H1 (cell line): ENCODE measurements around the gene NEU4. TPM values are rescaled to one million over a fixed set of nuclear protein-coding genes. Genes with fewer than 3 reads are reported as not detected.
A peak's percentile ranks its signal among the peaks of the same experiment; 100 is the strongest.

Experiments used
- CTCF ChIA-PET: fragments of 300-600 bp; sonication (Branson Sonifier 250); formaldehyde crosslinking; loops from one replicate; lab custom pipeline; 2021; ENCODE audit not compliant: partially characterized antibody; lab: Charles Lee
- POLR2A ChIA-PET: fragments of 300-600 bp; sonication (Branson Sonifier 250); formaldehyde crosslinking; loops from one replicate; lab custom pipeline; 2021; ENCODE audit warnings: inconsistent platforms; ENCODE audit not compliant: partially characterized antibody; lab: Charles Lee
- DNase-seq, 2 experiments: peaks; one replicate each; pipeline versions ENCODE4 v3.0.0 to v3.0.0-alpha.2; 2010 to 2022; ENCODE audit warnings: low spot score in 2 of 2, low read depth in 1 of 2, mixed read lengths in 1 of 2
- FAIRE-seq: peaks from 2 replicates; lab custom pipeline; 2011; peaks lifted over from hg19 to GRCh38; lab: Jason Lieb, UNC
- H2AFZ ChIP-seq: 2 replicates; pipeline ENCODE4 v1.8.1; 2012; ENCODE audit warnings: low read length, inconsistent platforms
- H2AK5ac ChIP-seq: 2 replicates; pipeline ENCODE4 v1.6.1; 2013; ENCODE audit warnings: low read depth, low read length
- H2BK120ac ChIP-seq: replicated peaks from 2 replicates; pipeline ENCODE3; 2013; ENCODE audit warnings: low read depth, low read length, inconsistent platforms
- H2BK12ac ChIP-seq: 2 replicates; pipeline ENCODE4 v1.6.1; 2013; ENCODE audit warnings: low read depth, low read length
- H2BK15ac ChIP-seq: 2 replicates; pipeline ENCODE4 v1.6.1; 2013; ENCODE audit warnings: low read length
- H2BK20ac ChIP-seq: 2 replicates; pipeline ENCODE4 v1.6.1; 2013; ENCODE audit warnings: low read length
- H2BK5ac ChIP-seq: 2 replicates; pipeline ENCODE4 v1.6.1; 2013; ENCODE audit warnings: low read depth, low read length
- H3K14ac ChIP-seq: 2 replicates; pipeline ENCODE4 v1.6.1; 2013; ENCODE audit warnings: inconsistent platforms; ENCODE audit not compliant: insufficient read length
- H3K18ac ChIP-seq: 2 replicates; pipeline ENCODE4 v1.6.1; 2013; ENCODE audit warnings: low read length; ENCODE audit errors: extremely low read depth
- H3K23ac ChIP-seq: 2 replicates; pipeline ENCODE4 v1.6.1; 2013; ENCODE audit warnings: inconsistent platforms; ENCODE audit not compliant: insufficient read length
- H3K23me2 ChIP-seq: 2 replicates; pipeline ENCODE4 v1.6.1; 2013; ENCODE audit warnings: low read depth, low read length
- H3K27ac ChIP-seq: 2 replicates; pipeline ENCODE4 v1.6.1; 2011; ENCODE audit warnings: low read depth, low read length, inconsistent platforms
- H3K27me3 ChIP-seq, 4 experiments: replicated peaks in 1 of 4; 1 replicate in 1 of 4; 2 replicates in 3 of 4; pipeline versions ENCODE4 v1.6.1 to v1.8.1; 2011 to 2013; ENCODE audit warnings: low read length in 3 of 4, mild to moderate bottlenecking in 3 of 4, inconsistent platforms in 2 of 4, mixed read lengths in 2 of 4, moderate library complexity in 1 of 4; ENCODE audit not compliant: control insufficient read depth in 3 of 4, insufficient read depth in 3 of 4; ENCODE audit errors: extremely low read depth in 1 of 4
- H3K36me3 ChIP-seq, 4 experiments: 2 replicates each; pipeline versions ENCODE4 v1.6.1 to v1.8.1; 2011 to 2013; ENCODE audit warnings: mild to moderate bottlenecking in 4 of 4, low read length in 3 of 4, moderate library complexity in 2 of 4, control low read depth in 1 of 4, inconsistent platforms in 1 of 4; ENCODE audit not compliant: insufficient read depth in 4 of 4, control insufficient read depth in 2 of 4
- H3K4ac ChIP-seq: replicated peaks from 2 replicates; pipeline ENCODE3; 2013; ENCODE audit warnings: low read length, low read depth, mixed read lengths, inconsistent platforms; ENCODE audit not compliant: insufficient read length
- H3K4me1 ChIP-seq, 4 experiments: replicated peaks in 1 of 4; 1 replicate in 1 of 4; 2 replicates in 3 of 4; pipeline versions ENCODE4 v1.6.1 to v1.8.1; 2011 to 2013; ENCODE audit warnings: low read length in 3 of 4, inconsistent platforms in 2 of 4, mixed read lengths in 1 of 4; ENCODE audit not compliant: insufficient read depth in 4 of 4, control insufficient read depth in 3 of 4
- H3K4me2 ChIP-seq, 2 experiments: 2 replicates each; pipeline versions ENCODE4 v1.6.1 to v1.8.1; 2011 to 2013; ENCODE audit warnings: low read depth in 2 of 2, low read length in 2 of 2, control low read depth in 1 of 2, inconsistent platforms in 1 of 2, mild to moderate bottlenecking in 1 of 2; ENCODE audit not compliant: insufficient read depth in 1 of 2
- H3K4me3 ChIP-seq, 4 experiments: fragments of 200-600, 300-600 bp in 1 of 4; sonication (generic), shearing (Covaris generic), sonication (Bioruptor Twin) in 1 of 4; 2 replicates each; pipeline versions ENCODE4 v1.5.1 to v1.8.1; 2011 to 2016; ENCODE audit warnings: low read length in 4 of 4, low read depth in 3 of 4, control low read depth in 2 of 4, inconsistent platforms in 2 of 4, mild to moderate bottlenecking in 2 of 4, mixed read lengths in 1 of 4, moderate library complexity in 1 of 4; ENCODE audit not compliant: insufficient read depth in 2 of 4; ENCODE audit errors: extremely low read depth in 1 of 4
- H3K56ac ChIP-seq: replicated peaks from 2 replicates; pipeline ENCODE3; 2013; ENCODE audit warnings: low read depth, mild to moderate bottlenecking, mixed read lengths, low read length, inconsistent platforms; ENCODE audit not compliant: insufficient read length
- H3K79me1 ChIP-seq: 2 replicates; pipeline ENCODE4 v1.6.1; 2013; ENCODE audit warnings: low read depth, low read length, control low read depth
- H3K79me2 ChIP-seq, 2 experiments: 2 replicates each; pipeline versions ENCODE4 v1.6.1 to v1.8.1; 2012 to 2013; ENCODE audit warnings: low read length in 2 of 2, mild to moderate bottlenecking in 2 of 2, inconsistent platforms in 1 of 2; ENCODE audit not compliant: insufficient read depth in 2 of 2, control insufficient read depth in 1 of 2
- H3K9ac ChIP-seq, 4 experiments: replicated peaks in 1 of 4; 1 replicate in 1 of 4; 2 replicates in 3 of 4; pipeline versions ENCODE4 v1.6.1 to v1.8.1; 2011 to 2013; ENCODE audit warnings: low read depth in 3 of 4, low read length in 3 of 4, control low read depth in 2 of 4, mild to moderate bottlenecking in 2 of 4, moderate library complexity in 2 of 4, inconsistent platforms in 1 of 4; ENCODE audit errors: extremely low read depth in 1 of 4
- H3K9me3 ChIP-seq, 2 experiments: 2 replicates each; pipeline versions ENCODE4 v1.6.1 to v1.8.1; 2012 to 2013; ENCODE audit warnings: mild to moderate bottlenecking in 2 of 2, moderate library complexity in 2 of 2, control low read depth in 1 of 2, inconsistent platforms in 1 of 2, low read depth in 1 of 2, low read length in 1 of 2, mixed read lengths in 1 of 2; ENCODE audit not compliant: insufficient read depth in 2 of 2
- H4K20me1 ChIP-seq, 2 experiments: replicated peaks in 1 of 2; 2 replicates each; pipeline versions ENCODE3 to v1.8.1; 2011 to 2013; ENCODE audit warnings: inconsistent platforms in 2 of 2, low read length in 2 of 2, mild to moderate bottlenecking in 1 of 2; ENCODE audit not compliant: insufficient read depth in 2 of 2, control insufficient read depth in 1 of 2
- H4K5ac ChIP-seq: 2 replicates; pipeline ENCODE4 v1.6.1; 2013; ENCODE audit warnings: low read length, low read depth, mixed read lengths, inconsistent platforms; ENCODE audit not compliant: insufficient read length
- H4K8ac ChIP-seq: 2 replicates; pipeline ENCODE4 v1.8.0; 2013; ENCODE audit warnings: mild to moderate bottlenecking, moderate library complexity, low read length, inconsistent platforms; ENCODE audit not compliant: insufficient read depth; ENCODE audit errors: extremely low read depth
- H4K91ac ChIP-seq: replicated peaks from 2 replicates; pipeline ENCODE3; 2013; ENCODE audit warnings: low read length, mixed read lengths, inconsistent platforms; ENCODE audit not compliant: insufficient read length
- CEBPB ChIP-seq: IDR thresholded peaks from 2 replicates; pipeline ENCODE4 v1.6.1; 2012; ENCODE audit warnings: low read depth, low read length
- WGBS, 2 experiments: shearing (Covaris generic) in 1 of 2; methylation state at CpG; one replicate each; pipeline versions ENCODE4 v1.1.6 to v1.1.7; 2013 to 2015; ENCODE audit warnings: low lambda C conversion rate in 2 of 2, mixed read lengths in 2 of 2, inconsistent platforms in 1 of 2, low coverage in 1 of 2, missing lambda C conversion rate in 1 of 2; ENCODE audit not compliant: insufficient replicate concordance in 2 of 2, insufficient coverage in 1 of 2, insufficient read length in 1 of 2; ENCODE audit errors: extremely low coverage in 1 of 2, missing lambda C conversion rate in 1 of 2; 5-methylcytosine and 5-hydroxymethylcytosine counted together
- polyA plus RNA-seq, 7 experiments: library from polyadenylated mRNA; depleted of rRNA in 3 of 7; stranded (reverse) in 5 of 7; unstranded in 2 of 7; fragments of >200 nt in 5 of 7; fragments of 200-250 nt in 2 of 7; gene quantifications; 1 replicate in 5 of 7; 2 replicates in 1 of 7; 4 replicates in 1 of 7; pipeline versions ENCODE4 v1.2.1 to v1.2.3, GENCODE V29; 2011 to 2013; ENCODE audit warnings: missing spikeins in 2 of 7, mixed read lengths in 2 of 7
- total RNA-seq: library from RNA; stranded (reverse); fragmentation: NEBNext Ultra II Directional; extraction: Animal tissue kit (Norgen Biotek cat#: 25700); gene quantifications from 2 replicates; pipeline ENCODE4 v1.2.1, GENCODE V29; 2021

NEU4 gene
- total and polyA plus RNA-seq, 2 of the 8 experiments (the other 6 are each of a cell fraction or from before 2014, with no cell fraction given): 0.32 to 0.50 TPM

DNA sequence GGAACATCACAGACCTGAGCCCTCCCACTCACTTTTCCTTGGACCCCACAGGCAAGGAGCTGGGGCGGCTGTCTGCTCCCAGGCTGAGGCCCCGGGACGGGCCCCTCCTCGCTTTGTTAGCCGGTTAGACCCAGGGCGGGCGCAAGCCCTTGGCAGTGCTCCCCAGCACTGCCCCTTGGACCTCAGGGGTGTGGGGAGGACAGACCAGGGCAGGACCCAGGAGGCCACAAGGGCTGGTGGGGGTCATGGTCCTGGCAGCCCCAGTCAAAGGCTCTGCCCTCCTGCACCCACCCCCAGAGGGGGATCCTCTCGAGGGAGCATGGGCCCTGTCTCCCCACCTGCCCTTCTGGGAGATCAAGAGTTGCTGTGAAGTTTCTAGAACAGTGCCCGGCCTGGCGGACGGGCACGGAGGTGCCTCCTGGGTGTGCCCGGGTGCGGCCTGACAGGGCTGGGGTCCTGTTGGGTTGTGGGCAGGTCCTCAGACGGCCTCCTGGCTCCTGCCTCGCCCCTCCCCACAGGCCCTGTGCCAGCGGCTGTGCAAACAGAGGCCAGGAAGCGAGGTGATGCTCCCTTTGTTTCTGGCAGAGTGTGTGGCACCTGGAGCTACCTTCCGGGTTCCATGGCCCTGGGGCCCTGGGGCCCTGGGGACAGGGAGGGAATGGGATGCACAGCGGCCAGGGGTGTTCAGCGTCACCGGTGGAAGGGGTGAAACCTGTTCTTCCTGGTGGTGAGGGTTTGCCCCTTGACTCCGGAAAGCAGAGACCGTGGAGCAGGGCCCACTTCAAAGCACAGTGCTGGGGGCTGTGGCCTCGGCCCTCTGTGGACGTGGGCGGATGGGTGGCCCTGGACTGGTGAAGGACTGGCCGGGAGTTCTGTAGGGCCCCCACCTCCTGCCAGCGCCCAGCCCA is 35.2 kb upstream of the NEU4 start:
- FAIRE-seq: no peak
- WGBS, 2 experiments: 93% methylated on average over 20 of the region's 29 CpGs; no CpG with 5 or more reads in 1 of the 2 experiments
- no peak for TF ChIP-seq CEBPB

More for the DNA sequence above, 35.2 kb upstream of the NEU4 start:
- no peak overlapping the region; the same call in 1 of the 2 replicates for H3K18ac ChIP-seq
- H3K23ac ChIP-seq: no peak overlapping the region
- no peaks in the 10 kb centered on the region for H3K36me3 ChIP-seq
- H2BK15ac ChIP-seq: no peak overlapping the region
- H4K20me1 ChIP-seq: peaks cover 0 to 2% of the 10 kb centered on the region in 2 experiments
- H3K14ac ChIP-seq: no peak overlapping the region
- no peaks in the 10 kb centered on the region for H3K27me3 ChIP-seq
- H2AFZ ChIP-seq: no peak overlapping the region
- H3K9me3 ChIP-seq: no peaks in the 10 kb centered on the region
- no peak overlapping the region for H3K56ac ChIP-seq
- no peak overlapping the region for H3K4ac ChIP-seq
- no peak overlapping the region for H3K9ac ChIP-seq
- POLR2A ChIA-PET: interaction anchor here (0.9 to 1.5 kb wide), 3 partner anchors 8 to 21 kb away, joined by 3 to 4 read pairs (median 4); no protein-coding TSS in a partner anchor
- no peak overlapping the region for H3K4me2 ChIP-seq
- no peak overlapping the region for H2BK20ac ChIP-seq
- no peak overlapping the region for H2BK120ac ChIP-seq
- peaks cover 0 to 26% (median 14%) of the 10 kb centered on the region in 4 experiments; a peak in 6 of 7 replicates for H3K4me1 ChIP-seq
- H2BK12ac ChIP-seq: no peak overlapping the region
- H3K27ac ChIP-seq: no peak overlapping the region
- H3K79me1 ChIP-seq: no peaks in the 10 kb centered on the region
- H2BK5ac ChIP-seq: no peak overlapping the region
- no peak overlapping the region for H3K4me3 ChIP-seq
- CTCF ChIA-PET: interaction anchor here (1.4 to 2.1 kb wide), 3 partner anchors 9 to 105 kb away, joined by 5 to 8 read pairs (median 5); no protein-coding TSS in a partner anchor
- no peaks in the 10 kb centered on the region for H3K79me2 ChIP-seq
- H4K5ac ChIP-seq: no peak overlapping the region
- no peaks in the 10 kb centered on the region for H3K23me2 ChIP-seq
- no peak overlapping the region for H2AK5ac ChIP-seq
- DNase-seq: peak in 1 of 2 experiments; percentile 45
- H4K8ac ChIP-seq: no peak overlapping the region
- H4K91ac ChIP-seq: no peak overlapping the region
